Measurements from ENCODE around the gene ACTL7A.

GRCh38 chr9:108852079-108852478 is 10.0 kb upstream of the ACTL7A start:
- no peak for TF ChIP-seq CTCF (IDR thresholded peaks at IDR 0.05)
- no peak for TF ChIP-seq POLR2A (IDR thresholded peaks at IDR 0.05)

Data from thyroid gland (tissue), 4 donors.